GM19455 (cell line): ENCODE results near the gene HNRNPR.
"Not testable (repeated sequence)": the region's sequence is repeated elsewhere in the genome, so short reads cannot be mapped to it uniquely, and the experiment has no call there.

Experiments
- ATAC-seq: cut with Tn5 transposase; IDR thresholded peaks from one replicate; pipeline ENCODE4 v1.9.1; 2021; ENCODE audit not compliant: unreplicated experiment

Gene HNRNPR

DNA sequence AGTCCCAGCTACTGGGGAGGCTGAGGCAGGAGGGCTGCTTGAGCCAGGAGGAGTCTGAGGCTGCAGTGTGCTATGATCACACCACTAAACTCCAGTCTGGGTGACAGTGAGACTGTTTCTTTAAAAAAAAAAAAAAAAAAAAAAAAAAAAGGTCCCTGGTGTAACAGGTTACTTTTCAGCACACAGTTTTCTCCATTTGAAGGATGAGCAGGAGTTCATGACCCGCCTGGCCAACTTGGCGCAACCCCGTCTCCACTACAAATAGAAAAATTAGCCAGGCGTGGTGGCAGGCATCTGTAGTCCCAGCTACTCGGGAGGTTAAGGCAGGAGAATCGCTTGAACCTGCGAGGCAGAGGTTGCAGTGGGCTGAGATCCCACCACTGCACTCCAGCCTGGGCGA, 12.4 kb downstream of the HNRNPR start:
- no peak for ATAC-seq

DNA sequence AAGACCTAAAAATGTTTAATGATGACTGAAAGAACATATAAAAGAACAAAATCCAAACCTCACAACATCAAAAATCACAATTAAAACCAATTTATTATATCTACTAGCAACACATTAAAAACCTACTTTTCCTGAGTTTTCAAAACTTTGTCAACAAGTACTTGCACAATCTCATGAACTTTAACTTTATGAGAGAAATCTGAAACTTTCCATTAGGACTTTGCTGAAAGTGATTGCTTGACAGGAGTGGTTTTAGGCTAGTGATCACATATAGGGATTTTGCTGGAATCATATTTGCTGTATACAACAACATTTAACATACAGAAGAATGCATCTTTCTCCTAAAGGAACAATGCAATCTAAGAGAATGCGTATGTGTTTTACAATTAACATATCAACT, 13.2 kb downstream of the HNRNPR start:
- ATAC-seq, result no peak

DNA sequence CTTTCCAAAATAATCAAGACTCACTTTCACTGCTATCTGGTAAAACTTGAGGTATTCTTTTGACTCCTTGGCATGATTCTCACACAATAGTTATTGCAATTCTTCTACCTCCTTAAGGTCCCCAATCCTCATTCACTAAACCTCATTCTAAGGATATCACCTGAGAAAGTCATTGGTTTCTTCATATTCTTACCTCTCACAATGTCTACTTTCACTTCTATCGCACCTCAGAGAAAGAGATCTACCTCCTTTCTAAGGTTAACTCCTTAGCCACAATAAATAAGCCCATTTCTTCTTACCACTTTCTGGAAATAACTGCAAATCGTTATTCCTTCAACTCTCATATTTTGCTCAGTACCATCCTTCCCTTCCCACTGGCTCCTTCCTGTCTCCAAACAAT, 18.7 kb downstream of the HNRNPR start:
- ATAC-seq, result no peak

DNA sequence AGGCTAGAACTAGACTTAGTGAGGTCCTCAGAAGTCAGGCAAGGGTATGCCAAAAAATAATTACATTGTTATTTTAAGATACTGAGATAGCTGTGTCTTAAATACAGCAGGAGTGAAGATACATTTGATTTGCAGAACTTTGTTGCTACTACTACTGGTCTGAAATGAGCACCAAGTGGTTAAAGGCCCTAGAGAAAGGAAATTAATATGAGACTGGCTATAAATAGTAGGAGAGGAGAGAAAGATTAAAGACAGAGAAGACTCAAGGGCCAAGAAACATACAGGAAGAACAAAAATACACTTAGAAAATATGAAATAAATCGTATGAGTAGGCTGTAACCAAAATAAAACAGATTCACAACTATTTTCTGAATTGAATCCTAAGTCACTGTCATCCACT, 21.3 kb downstream of the HNRNPR start:
- no peak for ATAC-seq

DNA sequence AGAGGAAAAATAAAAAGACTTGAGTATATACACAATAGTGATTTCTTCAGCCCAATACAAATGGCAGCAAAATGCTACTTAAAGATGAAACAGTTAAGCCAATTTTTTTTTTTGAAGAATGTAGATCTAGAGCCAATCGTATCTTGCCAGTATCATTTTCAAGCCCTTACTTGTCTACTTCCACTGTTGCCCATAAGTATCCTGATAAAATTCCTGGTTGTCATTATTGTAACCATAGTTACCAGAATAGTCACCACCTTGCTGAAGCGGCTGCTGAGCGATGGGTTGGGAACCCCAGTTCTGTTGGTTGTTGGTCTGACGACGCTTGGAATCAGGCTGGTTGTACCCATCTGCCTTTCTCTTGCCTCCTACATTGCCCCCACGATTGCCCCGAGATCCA, 33.8 kb downstream of the HNRNPR start:
- ATAC-seq, result not testable (repeated sequence)

DNA sequence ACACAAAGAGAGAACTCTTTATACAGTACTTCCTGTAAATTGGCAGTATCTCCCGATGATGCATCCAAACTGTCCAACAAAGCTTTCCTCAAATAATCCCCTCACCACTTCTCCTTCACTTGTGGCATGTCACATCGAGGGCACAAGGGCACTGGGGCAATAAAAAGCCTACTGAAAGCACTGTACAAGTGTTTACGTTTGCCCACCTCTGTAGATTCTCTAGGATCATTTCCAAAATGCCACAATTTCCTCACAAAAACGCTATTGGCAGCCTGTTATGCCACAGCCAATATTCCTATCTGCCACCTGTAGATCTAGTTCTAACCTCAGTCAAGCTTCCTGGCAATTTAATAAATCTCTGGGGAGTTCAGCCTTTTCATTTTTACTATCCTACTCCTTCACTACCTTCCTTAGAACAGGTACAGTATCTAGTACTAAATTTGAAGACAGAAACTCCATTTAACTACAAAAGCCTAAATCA, 39.9 kb downstream of the HNRNPR start:
- no peak for ATAC-seq

DNA sequence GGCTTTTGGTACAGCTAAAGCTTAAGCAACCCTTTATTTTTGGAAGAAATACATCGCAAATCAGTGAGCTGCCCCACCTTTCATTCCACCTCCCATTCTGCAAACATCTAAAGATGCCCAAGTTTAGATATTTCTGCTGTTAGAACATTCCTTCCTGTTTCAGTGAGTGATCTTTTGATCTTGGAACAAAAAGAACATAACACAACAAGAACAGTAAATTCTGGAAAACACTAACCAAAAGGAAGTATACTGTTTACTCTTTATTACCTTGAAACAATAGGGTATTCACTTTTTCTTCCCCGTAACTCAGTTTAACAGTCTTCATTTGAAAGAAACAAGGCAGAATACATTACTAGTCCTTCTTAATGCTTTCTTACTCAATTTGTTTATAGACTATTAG, 40.6 kb downstream of the HNRNPR start:
- no peak for ATAC-seq

DNA sequence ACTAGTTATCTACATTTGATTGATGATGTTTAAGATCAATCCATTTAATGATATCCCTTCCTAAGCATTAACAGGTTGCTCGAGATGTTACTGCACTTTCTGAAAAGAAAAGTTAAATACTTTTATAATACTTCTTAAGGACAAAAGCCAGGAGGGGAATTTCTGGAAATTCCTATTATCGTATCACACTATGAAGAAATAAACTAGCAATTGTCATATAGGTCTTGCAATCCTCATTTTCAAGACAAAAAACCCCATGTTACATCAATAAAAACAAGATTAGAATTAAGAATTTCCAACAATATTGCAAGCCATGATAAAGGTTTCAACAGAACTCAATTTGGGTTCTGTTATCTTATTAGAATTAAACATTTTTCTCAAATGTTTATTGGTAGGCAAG, 47.2 kb downstream of the HNRNPR start:
- ATAC-seq, result no peak

DNA sequence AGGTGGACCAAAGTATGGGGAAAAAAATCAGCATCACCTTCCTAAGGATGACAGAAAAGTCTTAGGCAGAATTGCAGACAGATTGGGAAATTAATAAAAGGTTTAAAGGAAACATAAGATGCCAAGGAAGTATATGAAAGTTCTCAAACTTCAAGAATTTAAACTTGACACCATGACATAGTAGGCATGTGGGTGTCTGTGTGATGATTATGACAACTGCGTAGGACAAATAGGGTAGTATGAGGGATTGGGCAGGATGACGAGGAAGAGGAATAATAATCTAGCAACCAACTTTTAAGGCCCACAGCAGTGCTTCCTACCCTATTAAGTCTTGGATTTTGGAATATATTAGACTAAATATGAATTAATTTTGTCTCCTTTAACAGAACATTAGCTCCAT, 52.4 kb downstream of the HNRNPR start:
- no peak for ATAC-seq

DNA sequence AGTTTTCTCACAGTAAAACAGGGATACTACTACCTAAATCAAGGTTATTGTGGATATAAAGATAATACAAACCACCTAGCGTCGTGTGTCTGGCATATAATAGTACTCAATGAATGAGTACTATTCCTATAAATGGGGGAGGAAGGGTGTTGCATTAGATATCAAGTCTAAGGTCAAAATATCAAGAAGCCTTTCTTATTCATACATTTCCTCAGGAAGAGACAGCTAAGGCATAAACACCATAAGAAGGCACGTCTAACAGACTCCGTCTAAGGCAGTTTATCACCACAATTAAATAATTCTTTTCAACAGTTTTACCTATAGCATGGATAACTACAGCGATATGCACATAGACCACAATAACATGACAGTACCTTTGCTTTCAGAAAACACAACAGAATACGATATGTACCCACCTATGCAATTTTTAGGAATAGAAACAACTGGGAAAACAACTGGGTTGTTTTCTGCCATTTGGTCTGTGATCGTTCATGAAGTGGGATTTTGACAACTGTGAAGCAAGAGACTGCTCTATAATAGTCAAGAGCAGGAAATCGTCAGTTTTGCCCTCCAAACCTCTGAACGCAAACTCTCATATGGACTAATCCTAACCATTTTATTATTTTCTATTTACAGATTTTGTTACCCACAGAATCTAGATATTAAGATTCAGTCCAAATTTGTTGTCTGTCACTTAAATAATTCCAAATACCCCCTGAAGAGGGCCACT, 53.1 kb downstream of the HNRNPR start:
- no peak for ATAC-seq

DNA sequence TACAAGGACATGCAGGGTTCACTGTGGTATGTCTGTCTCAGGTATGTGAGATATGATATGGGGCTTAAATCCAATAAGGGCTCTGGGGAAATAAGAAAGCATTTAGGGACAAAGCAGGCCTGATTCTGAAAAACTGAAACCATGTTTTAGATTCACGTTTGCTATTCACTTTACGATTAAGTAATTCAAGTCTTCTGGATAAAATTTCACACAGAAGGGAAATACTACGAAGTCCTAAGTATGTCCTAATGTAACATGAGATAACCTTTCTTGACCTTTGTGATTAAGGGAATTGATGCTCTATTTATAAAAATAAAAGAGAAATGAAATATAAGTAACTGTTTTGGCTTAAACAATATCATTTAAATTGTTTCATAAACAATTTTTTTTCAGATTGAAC, 55.4 kb downstream of the HNRNPR start:
- ATAC-seq, result no peak

DNA sequence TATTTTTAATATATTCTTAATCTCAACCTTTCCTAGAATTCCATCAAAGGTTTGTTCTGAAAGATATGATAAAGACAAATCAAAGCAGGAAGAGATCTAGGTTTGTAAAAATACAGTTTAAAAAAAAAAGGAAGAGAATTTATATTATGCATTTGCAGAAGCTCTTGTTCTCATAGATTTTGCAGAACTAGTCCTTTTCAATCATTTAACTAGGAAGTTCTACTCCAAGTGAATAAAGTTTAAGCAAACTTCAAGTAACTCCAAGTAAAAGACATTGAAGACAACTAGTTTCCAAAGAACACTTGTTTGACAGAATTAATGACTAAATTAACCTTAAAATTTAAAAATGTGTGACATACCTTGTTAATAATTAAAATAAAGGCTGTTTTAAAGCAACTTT, 55.9 kb downstream of the HNRNPR start:
- no peak for ATAC-seq

DNA sequence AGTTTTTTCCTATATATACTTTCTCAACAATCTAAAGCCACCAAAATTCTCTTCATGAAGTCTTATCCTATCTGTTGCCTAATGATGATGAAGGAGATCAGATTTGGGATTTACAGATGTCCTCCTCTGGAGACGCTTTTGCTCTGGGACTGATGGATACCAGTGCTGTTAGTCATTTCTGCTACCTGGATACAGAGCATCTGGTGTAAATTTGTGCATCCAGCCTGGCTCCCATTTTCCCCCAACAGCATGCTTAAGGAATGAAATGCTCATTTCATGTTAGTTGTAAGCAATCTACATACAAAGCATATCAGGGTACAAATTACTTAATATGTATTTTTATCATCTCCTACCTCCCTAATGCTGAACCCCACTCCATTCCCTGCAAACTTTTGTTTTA, 57.7 kb downstream of the HNRNPR start:
- no peak for ATAC-seq

DNA sequence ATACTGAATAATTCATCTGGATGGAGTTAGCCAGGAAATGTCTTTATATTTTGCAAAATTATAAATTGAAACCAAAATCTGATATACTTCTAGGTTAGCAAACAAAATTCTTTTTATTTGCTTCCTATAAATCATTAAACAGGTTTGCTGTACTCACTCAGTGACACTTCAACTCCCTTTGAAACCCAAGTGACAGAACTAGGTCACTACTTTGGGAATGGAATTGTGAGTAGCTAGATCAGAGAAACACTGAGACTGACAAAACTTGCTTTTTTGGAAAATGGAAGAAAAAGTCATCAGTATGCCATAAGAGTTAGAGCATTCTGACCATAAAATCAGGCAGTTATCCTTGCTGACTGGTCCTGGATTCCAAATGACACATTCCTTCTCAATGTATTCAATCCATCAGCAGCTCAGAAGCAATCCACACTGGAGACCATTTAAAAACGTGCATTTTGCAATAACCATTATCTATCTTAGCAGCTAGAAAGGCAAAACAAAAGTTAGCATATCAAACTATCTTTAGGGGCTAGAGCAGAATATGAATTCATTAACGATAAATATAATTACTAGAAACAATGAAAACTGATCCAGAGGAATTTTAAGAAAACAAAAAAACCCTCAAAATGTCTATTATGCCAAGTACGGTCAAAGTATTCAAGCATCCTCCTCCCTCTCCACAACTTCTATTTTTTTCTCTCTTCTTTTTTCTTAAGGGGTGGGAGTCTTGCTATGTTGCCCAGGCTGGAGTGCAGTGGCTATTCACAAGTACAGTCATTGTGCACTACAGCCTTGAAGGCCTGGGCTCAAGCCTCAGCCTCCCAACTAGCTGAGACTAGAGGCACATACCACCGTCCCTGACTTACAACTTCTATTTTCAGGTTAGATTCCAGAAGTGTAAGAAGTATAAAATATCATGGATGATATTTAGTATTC, 60.1 kb downstream of the HNRNPR start:
- ATAC-seq, result no peak

DNA sequence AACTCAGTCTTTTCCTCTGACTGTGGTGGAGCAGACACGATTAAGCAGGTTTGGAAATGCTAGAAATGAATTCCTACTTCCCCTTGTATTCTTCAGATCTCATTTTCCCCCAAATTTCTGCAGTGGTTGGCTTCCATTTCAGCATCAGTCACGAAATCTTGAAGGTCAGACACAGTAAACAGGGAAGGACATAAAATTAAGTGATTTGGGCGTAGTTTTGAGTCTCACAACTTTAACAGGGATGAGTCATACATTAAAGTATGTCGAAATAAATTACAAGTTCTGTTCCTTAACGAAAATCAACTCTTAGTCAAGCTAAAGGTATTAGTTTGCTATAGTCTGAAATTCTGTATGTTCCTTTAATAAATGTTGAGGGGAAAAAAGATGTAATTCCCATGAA, 61.1 kb downstream of the HNRNPR start:
- no peak for ATAC-seq

DNA sequence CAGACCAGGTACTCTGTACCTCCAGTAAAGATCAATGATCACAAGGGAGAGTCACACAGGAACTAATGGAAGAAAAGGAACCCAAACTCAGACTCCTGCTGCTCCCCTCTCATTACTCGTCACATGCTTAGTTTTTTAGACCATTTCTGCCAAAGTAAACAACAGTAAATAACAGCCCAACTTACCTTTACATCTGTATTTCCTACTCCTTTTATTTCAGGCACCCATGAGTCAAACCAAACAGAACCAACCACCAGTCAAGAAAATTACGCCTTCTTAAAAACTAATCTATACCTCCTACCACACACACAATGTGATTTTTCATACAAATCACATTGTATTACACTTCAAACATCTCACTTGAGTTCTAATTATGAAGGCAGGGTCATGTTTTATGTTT, 65.4 kb downstream of the HNRNPR start:
- ATAC-seq, result no peak

DNA sequence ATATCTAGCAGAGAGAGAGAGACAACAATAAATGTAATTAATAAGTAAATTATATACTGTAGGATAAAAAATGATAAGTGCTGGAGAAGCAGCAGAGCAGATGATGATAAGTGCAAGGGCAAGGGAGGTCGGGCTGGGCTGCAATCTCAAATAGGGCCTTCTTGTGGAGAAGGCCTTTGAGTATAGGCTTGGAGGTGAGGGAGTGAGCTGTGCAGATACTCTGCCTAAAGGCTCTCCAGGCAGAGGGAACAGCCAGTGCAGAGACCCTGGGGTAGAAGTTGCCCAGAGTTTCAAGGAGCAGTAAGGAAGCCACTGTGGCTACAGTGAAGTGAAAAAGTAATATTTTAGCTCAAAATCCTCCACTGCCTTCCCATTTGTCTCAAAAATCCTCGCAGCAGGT, 67.6 kb downstream of the HNRNPR start:
- ATAC-seq, result no peak

DNA sequence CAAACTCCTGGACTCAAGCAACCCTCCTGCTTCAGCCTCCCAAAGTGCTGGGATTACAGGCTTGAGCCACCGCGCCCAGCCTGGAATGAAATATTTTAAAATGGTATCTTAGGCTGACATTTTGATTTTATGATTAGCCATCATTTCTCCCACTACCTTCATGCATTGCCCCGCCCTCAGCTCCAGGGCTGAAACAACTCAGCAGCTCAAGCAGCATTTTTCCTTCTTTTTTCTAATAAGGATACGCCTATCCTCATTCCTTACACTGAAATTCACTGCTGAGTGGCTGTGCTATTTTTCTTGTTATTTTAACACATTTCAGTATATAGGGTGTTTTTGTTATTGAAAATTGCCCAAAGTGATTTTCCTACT, 70.0 kb downstream of the HNRNPR start:
- ATAC-seq, result no peak

DNA sequence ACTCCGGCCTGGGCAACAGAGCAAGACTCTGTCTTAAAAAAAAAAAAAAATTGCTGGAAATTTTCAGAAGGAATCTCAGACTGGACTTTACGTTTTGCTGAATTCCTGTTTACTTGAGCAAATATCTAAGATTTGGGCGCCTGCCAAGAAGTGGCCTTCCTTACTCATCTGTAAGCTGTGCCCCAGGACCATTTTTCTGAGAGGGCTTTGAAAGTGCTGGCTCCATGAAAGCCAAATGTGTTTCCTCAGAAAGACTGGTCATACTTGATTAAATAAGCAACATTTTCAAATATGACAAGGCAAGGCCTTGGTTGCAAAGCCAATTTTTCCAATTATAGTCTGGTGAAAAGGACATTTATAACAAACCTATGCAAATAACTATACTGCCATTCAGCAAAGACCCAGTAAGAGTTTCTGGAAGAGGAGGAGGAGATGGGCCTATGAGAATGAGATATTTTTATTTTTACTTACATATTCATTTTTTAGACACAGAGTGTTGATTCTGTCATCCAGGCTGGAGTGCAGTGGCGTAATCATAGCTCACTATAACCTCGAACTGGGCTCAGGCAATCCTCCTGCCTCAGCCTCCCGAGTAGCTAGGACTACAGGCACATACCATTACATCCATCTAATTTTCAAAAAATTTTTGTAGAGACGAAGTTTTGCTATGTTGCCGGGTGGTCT, 70.5 kb downstream of the HNRNPR start:
- no peak for ATAC-seq

DNA sequence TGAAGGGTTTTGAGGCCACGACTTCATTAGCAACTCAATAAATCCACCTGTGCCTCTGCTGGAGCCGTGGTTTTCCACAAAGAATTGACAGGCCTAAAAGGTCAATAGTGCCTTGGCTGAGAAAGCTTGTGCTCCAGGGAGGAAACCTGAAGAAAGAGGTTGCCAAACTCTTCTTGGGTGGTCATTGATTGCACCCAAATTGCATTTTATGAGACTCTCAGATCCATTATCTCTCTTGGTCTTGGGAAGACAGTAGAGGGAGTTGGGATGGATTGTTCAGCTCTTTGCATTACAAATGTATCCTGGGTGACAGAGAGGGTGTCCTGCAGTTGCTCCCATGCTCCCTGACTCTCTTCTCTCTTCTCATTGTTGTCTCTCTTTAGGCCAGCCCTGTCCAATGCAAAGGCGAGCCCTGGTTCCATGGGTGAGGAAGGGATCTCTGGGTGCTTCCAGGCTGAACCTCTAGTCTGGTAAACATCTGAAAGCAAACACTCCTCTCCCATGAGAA, 80.7 kb downstream of the HNRNPR start:
- no peak for ATAC-seq

DNA sequence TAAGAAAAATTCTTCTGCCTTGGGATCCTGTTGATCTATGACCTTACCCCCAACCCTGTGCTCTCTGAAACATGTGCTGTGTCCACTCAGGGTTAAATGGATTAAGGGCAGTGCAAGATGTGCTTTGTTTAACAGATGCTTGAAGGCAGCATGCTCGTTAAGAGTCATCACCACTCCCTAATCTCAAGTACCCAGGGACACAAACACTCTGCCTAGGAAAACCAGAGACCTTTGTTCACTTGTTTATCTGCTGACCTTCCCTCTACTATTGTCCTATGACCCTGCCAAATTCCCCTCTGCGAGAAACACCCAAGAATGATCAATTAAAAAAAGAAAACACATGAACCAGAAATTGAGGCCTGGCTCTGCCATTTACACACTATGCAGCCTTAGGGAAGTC, 86.0 kb downstream of the HNRNPR start:
- ATAC-seq, result not testable (repeated sequence)
